Mesendoderm (in vitro differentiated cells): ENCODE results near the gene PMM2.

ENCODE experiments used
- DNase-seq: peaks from one replicate; pipeline ENCODE4 v3.0.0; 2013
- H2AK5ac ChIP-seq: 2 replicates; pipeline ENCODE4 v1.6.1; 2013; ENCODE audit warnings: low read length, inconsistent platforms
- H2BK120ac ChIP-seq: 2 replicates; pipeline ENCODE4 v1.6.1; 2013; ENCODE audit warnings: low read depth, mild to moderate bottlenecking, low read length, moderate library complexity, mixed read lengths
- H2BK15ac ChIP-seq: replicated peaks from 2 replicates; pipeline ENCODE4 v1.6.1; 2013; ENCODE audit warnings: low read depth, mild to moderate bottlenecking, moderate library complexity
- H2BK5ac ChIP-seq: 2 replicates; pipeline ENCODE4 v1.6.1; 2013; ENCODE audit warnings: low read length, inconsistent platforms
- H3K18ac ChIP-seq: 2 replicates; pipeline ENCODE4 v1.6.1; 2013; ENCODE audit warnings: mild to moderate bottlenecking, low read length, mixed read lengths
- H3K23ac ChIP-seq: one replicate; pipeline ENCODE4 v1.6.1; 2013; ENCODE audit warnings: low read length
- H3K27ac ChIP-seq: 2 replicates; pipeline ENCODE4 v1.5.1; 2013; ENCODE audit warnings: low read depth, mild to moderate bottlenecking, inconsistent platforms, low read length, moderate library complexity
- H3K27me3 ChIP-seq: 2 replicates; pipeline ENCODE4 v1.6.1; 2013; ENCODE audit warnings: low read length, control low read depth, mild to moderate bottlenecking, inconsistent platforms; ENCODE audit not compliant: insufficient read depth, poor library complexity
- H3K36me3 ChIP-seq: 2 replicates; pipeline ENCODE4 v1.6.1; 2013; ENCODE audit warnings: low read length, inconsistent platforms; ENCODE audit not compliant: control insufficient read depth, insufficient read depth
- H3K4ac ChIP-seq: one replicate; pipeline ENCODE4 v1.6.1; 2013; ENCODE audit warnings: low read depth, mild to moderate bottlenecking, low read length, moderate library complexity
- H3K4me1 ChIP-seq: 2 replicates; pipeline ENCODE4 v1.6.1; 2013; ENCODE audit warnings: low read depth, low read length, inconsistent platforms; ENCODE audit not compliant: control insufficient read depth
- H3K4me2 ChIP-seq: 2 replicates; pipeline ENCODE4 v1.6.1; 2013; ENCODE audit warnings: low read length
- H3K4me3 ChIP-seq: 2 replicates; pipeline ENCODE4 v1.5.1; 2013; ENCODE audit warnings: mild to moderate bottlenecking, low read length
- H3K56ac ChIP-seq: one replicate; pipeline ENCODE4 v1.6.1; 2013; ENCODE audit warnings: low read length
- H3K79me1 ChIP-seq: 2 replicates; pipeline ENCODE4 v1.6.1; 2013; ENCODE audit warnings: low read length, inconsistent platforms
- H3K79me2 ChIP-seq: 2 replicates; pipeline ENCODE4 v1.6.1; 2013; ENCODE audit warnings: mild to moderate bottlenecking, low read length; ENCODE audit not compliant: control insufficient read depth, insufficient read depth
- H3K9ac ChIP-seq: 2 replicates; pipeline ENCODE4 v1.6.1; 2013; ENCODE audit warnings: low read length, inconsistent platforms
- H4K5ac ChIP-seq: one replicate; pipeline ENCODE4 v1.6.1; 2013; ENCODE audit warnings: low read length
- H4K8ac ChIP-seq: one replicate; pipeline ENCODE4 v1.6.1; 2013; ENCODE audit warnings: low read depth, mild to moderate bottlenecking, control low read depth, low read length, moderate library complexity
- WGBS: extraction: QIAGEN DNeasy Blood & Tissue Kit; methylation state at CpG from one replicate; pipeline ENCODE4 v1.1.7; 2013; ENCODE audit warnings: low lambda C conversion rate, missing lambda C conversion rate; ENCODE audit not compliant: insufficient coverage; ENCODE audit errors: extremely low coverage; 5-methylcytosine and 5-hydroxymethylcytosine counted together

The PMM2 gene

DNA sequence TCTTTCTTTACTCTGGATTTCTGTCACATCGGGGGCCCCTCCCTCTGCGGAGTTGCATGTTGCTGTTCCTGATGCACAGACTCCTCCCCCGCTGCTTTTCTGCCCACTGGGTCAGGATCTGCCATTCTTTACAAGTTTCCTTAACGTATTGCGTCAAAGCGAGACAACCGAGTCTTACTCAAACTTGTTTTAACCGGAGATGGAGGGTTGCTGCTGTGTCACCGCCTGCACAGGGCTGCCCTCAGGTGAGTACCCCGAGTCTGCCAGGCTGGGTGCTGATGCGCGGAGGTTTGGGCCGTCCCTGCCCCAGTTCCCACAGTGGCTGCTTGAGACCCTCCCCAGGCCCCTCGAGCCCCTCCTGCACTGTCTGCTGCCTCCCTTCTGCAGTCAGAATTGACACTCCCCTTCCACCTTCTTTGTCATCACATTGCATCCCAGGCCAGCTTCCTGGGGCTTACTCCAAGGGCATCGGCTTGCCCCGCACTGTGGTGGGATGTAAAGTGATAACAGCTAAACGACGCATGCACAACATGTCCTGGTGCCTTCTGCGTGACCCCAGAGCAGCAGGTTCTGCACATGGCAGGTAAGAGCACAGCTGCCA, 51.9 kb downstream of the PMM2 start:
- Histone ChIP-seq H3K79me1 (peaks cover 7% of the 10 kb centered on the region), H3K56ac (no peak overlapping the region), H3K27ac (no peak overlapping the region)

GRCh38 chr16:8850279-8850885, 52.7 kb downstream of the PMM2 start:
- no peak overlapping the region for H3K4ac ChIP-seq
- no peaks in the 10 kb centered on the region for H3K79me2 ChIP-seq
- H3K18ac ChIP-seq = no peak overlapping the region
- H2AK5ac ChIP-seq = no peak overlapping the region
- no peak for DNase-seq
- H3K36me3 ChIP-seq = peaks cover 12% of the 10 kb centered on the region
- H3K4me3 ChIP-seq = no peak overlapping the region
- no peak overlapping the region for H2BK5ac ChIP-seq
- H2BK120ac ChIP-seq = no peak overlapping the region
- no peak overlapping the region for H3K27ac ChIP-seq
- H2BK15ac ChIP-seq = no peak overlapping the region
- H4K5ac ChIP-seq = no peak overlapping the region
- no peaks in the 10 kb centered on the region for H3K4me1 ChIP-seq
- H3K4me2 ChIP-seq = no peak overlapping the region
- peaks cover 6% of the 10 kb centered on the region for H3K79me1 ChIP-seq
- H3K23ac ChIP-seq = no peak overlapping the region
- no CpG with 5 or more reads among the region's 11 CpGs for WGBS
- no peak overlapping the region for H3K56ac ChIP-seq
- no peak overlapping the region for H4K8ac ChIP-seq
- no peak overlapping the region for H3K9ac ChIP-seq
- no peaks in the 10 kb centered on the region for H3K27me3 ChIP-seq

More for the DNA sequence above, 51.9 kb downstream of the PMM2 start:
- Histone ChIP-seq H3K79me2 (peaks cover 2% of the 10 kb centered on the region), H2BK120ac (no peak overlapping the region), H3K4me3 (no peak overlapping the region), H3K18ac (no peak overlapping the region), H3K4me2 (no peak overlapping the region), H3K4ac (no peak overlapping the region), H3K23ac (no peak overlapping the region), H2AK5ac (no peak overlapping the region), H2BK15ac (no peak overlapping the region), H3K36me3 (peaks cover 11% of the 10 kb centered on the region), H4K8ac (no peak overlapping the region), H4K5ac (no peak overlapping the region), H3K9ac (no peak overlapping the region), H3K27me3 (no peaks in the 10 kb centered on the region), H3K4me1 (no peaks in the 10 kb centered on the region), H2BK5ac (no peak overlapping the region)
- no peak for DNase-seq
- no CpG with 5 or more reads among the region's 19 CpGs for WGBS

DNA sequence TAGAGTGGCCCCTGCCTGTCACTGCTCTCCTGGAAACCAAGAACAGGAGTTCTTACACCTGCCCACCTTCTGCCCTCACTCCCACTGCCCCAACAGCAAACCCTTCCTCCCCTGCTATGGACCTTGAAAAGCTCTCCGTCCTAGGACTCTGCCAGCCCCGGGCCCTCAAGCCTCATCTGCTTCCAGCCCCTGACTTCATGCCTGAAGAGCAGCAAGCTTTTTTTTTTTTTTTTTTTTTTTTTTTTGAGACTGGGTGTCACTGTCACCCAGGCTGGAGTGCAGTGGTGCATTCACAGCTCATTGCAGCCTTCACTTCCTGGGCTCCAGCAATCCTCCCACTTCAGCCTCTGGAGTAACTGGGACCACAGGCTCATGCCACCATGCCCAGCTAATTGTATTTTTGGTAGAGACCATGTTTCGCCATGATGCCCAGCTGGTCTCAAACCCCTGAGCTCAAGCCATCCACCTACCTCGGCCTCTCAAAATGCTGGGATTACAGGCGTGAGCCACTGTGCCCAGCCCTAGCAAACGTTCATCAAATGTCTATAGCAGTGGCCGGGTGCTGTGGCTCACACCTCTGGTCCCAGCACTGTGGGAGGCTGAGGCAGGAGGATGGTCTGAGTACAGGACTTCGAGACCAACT, 54.2 kb downstream of the PMM2 start:
- no peaks in the 10 kb centered on the region for H3K27me3 ChIP-seq
- H2BK5ac ChIP-seq = no peak overlapping the region
- no peak overlapping the region for H3K18ac ChIP-seq
- no peak overlapping the region for H2BK15ac ChIP-seq
- no peak overlapping the region for H4K5ac ChIP-seq
- H3K4me1 ChIP-seq = no peaks in the 10 kb centered on the region
- H3K4ac ChIP-seq = no peak overlapping the region
- H3K27ac ChIP-seq = no peak overlapping the region
- no peaks in the 10 kb centered on the region for H3K79me2 ChIP-seq
- no peak overlapping the region for H3K23ac ChIP-seq
- H3K4me2 ChIP-seq = no peak overlapping the region
- peaks cover 14% of the 10 kb centered on the region for H3K36me3 ChIP-seq
- H3K9ac ChIP-seq = no peak overlapping the region
- no peak overlapping the region for H3K4me3 ChIP-seq
- DNase-seq = no peak
- no peak overlapping the region for H2BK120ac ChIP-seq
- no peak overlapping the region for H3K56ac ChIP-seq
- no peak overlapping the region for H2AK5ac ChIP-seq
- H3K79me1 ChIP-seq = no peaks in the 10 kb centered on the region
- WGBS = no CpG with 5 or more reads among the region's 8 CpGs
- H4K8ac ChIP-seq = no peak overlapping the region

DNA sequence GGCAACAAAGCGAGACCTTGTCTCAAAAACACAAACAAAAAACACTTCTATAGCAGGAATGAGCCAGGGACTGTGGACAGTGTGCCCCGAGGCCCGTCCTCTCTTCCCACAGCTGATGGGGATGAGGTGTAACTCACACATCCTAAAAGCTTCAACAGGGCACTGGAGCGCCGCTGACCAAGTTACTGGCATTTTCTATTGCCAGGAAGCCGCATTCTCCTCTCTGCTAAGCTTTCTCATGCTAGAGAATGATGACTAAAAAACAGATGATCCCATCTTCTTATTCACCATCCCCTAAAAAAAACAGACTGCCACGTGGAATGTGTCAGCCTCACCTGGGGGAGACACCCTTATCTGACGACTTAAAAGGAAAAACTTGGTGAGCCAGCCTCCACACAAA, 54.9 kb downstream of the PMM2 start:
- Histone ChIP-seq H2BK5ac (no peak overlapping the region), H3K27me3 (no peaks in the 10 kb centered on the region), H3K79me2 (no peaks in the 10 kb centered on the region), H3K4me3 (no peak overlapping the region), H4K5ac (no peak overlapping the region), H3K4me2 (no peak overlapping the region), H2BK120ac (no peak overlapping the region), H3K18ac (no peak overlapping the region), H3K27ac (no peak overlapping the region), H3K79me1 (no peaks in the 10 kb centered on the region), H2AK5ac (no peak overlapping the region), H3K4ac (no peak overlapping the region), H3K9ac (no peak overlapping the region), H2BK15ac (no peak overlapping the region), H3K56ac (no peak overlapping the region), H3K36me3 (peaks cover 16% of the 10 kb centered on the region), H3K23ac (no peak overlapping the region), H3K4me1 (no peaks in the 10 kb centered on the region), H4K8ac (no peak overlapping the region)
- DNase-seq = no peak
- no CpG with 5 or more reads among the region's 8 CpGs for WGBS

DNA sequence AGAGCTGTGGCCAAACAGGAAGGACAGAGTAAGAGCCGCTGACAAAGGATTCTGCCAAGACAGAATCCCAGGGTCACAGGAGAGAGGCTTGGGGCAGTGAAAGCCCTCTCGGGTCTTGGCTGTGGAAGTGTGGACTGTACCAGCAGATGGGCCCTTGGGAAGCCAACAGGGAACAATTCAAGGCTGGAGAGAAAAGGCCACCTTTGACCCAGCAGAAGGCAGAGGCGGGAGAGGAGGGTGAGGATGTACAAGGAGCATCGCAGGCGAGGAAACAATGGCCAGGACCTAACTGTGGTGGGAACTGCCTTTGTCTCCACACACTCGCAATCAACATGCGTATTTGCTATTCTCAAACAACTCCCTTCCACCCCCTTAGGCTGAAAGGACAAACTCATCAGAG, 55.5 kb downstream of the PMM2 start:
- H3K27ac ChIP-seq = no peak overlapping the region
- H3K79me1 ChIP-seq = peaks cover 2% of the 10 kb centered on the region
- H3K4ac ChIP-seq = no peak overlapping the region
- H3K4me2 ChIP-seq = no peak overlapping the region
- H3K4me3 ChIP-seq = no peak overlapping the region
- H2BK120ac ChIP-seq = no peak overlapping the region
- no peak overlapping the region for H4K5ac ChIP-seq
- H3K18ac ChIP-seq = no peak overlapping the region
- no peak overlapping the region for H2BK15ac ChIP-seq
- H3K56ac ChIP-seq = no peak overlapping the region
- no peak overlapping the region for H3K9ac ChIP-seq
- H3K23ac ChIP-seq = no peak overlapping the region
- no peak overlapping the region for H2BK5ac ChIP-seq
- no peaks in the 10 kb centered on the region for H3K79me2 ChIP-seq
- no CpG with 5 or more reads among the region's 7 CpGs for WGBS
- H3K27me3 ChIP-seq = no peaks in the 10 kb centered on the region
- peaks cover 17% of the 10 kb centered on the region for H3K36me3 ChIP-seq
- no peak for DNase-seq
- no peak overlapping the region for H4K8ac ChIP-seq
- H2AK5ac ChIP-seq = no peak overlapping the region
- H3K4me1 ChIP-seq = no peaks in the 10 kb centered on the region
